ENCODE data around the gene TTC22. TPM values are rescaled to one million over a fixed set of nuclear protein-coding genes. Genes with fewer than 3 reads are reported as not detected.

The TTC22 gene
- total RNA-seq, 1 donor from 2014 or later = not detected

GRCh38 chr1:54741531-54741930 lies 59.6 kb downstream of the TTC22 start:
- Histone ChIP-seq H3K36me3 (no peaks in the 10 kb centered on the region), H3K9me3 (ENCODE audit: low read depth) (no peaks in the 10 kb centered on the region), H4K20me1 (ENCODE audit: low read depth) (no peaks in the 10 kb centered on the region), H3K4me1 (no peaks in the 10 kb centered on the region), H3K27me3 (no peaks in the 10 kb centered on the region), H3K4me3 (no peak overlapping the region), H3F3A (ENCODE audit: low read depth) (no peaks in the 10 kb centered on the region), H3K27ac (no peak overlapping the region), H3K9ac (no peak overlapping the region), H2AFZ (replicated peaks) (no peak overlapping the region), H3K4me2 (no peak overlapping the region), H3K79me2 (ENCODE audit: low read depth) (no peaks in the 10 kb centered on the region)
- Mint-ChIP-seq H3K4me3 (no peak overlapping the region), H3K36me3 (peaks cover 25% of the 10 kb centered on the region), H3K27ac (no peak overlapping the region), H3K4me1 (no peaks in the 10 kb centered on the region), H3K9me3 (peaks cover 4% of the 10 kb centered on the region), H3K27me3 (ENCODE audit: insufficient read depth, low read depth) (peaks cover 7% of the 10 kb centered on the region)
- TF ChIP-seq EZH2 (IDR thresholded peaks at IDR 0.05) = no peak
- no peak for TF ChIP-seq CTCF (IDR thresholded peaks at IDR 0.05)
- TF ChIP-seq EZH2phosphoT487 (IDR thresholded peaks at IDR 0.05) = no peak
- no peak for DNase-seq (ENCODE audit: low spot score)

- no peak for TF ChIP-seq CTCF (IDR thresholded peaks at IDR 0.05)
- no peak for TF ChIP-seq EZH2phosphoT487 (IDR thresholded peaks at IDR 0.05)
- TF ChIP-seq EZH2 (IDR thresholded peaks at IDR 0.05) = no peak
- Mint-ChIP-seq H3K4me3 (no peak overlapping the region), H3K27me3 (ENCODE audit: insufficient read depth, low read depth) (no peaks in the 10 kb centered on the region), H3K36me3 (peaks cover 25% of the 10 kb centered on the region), H3K9me3 (no peaks in the 10 kb centered on the region), H3K27ac (no peak overlapping the region), H3K4me1 (no peaks in the 10 kb centered on the region)
- Histone ChIP-seq H3K27me3 (no peaks in the 10 kb centered on the region), H2AFZ (replicated peaks) (no peak overlapping the region), H4K20me1 (ENCODE audit: low read depth) (no peaks in the 10 kb centered on the region), H3K4me2 (no peak overlapping the region), H3K79me2 (ENCODE audit: low read depth) (no peaks in the 10 kb centered on the region), H3K9me3 (ENCODE audit: low read depth) (no peaks in the 10 kb centered on the region), H3K9ac (no peak overlapping the region), H3F3A (ENCODE audit: low read depth) (no peaks in the 10 kb centered on the region), H3K4me1 (no peaks in the 10 kb centered on the region), H3K4me3 (no peak overlapping the region), H3K36me3 (no peaks in the 10 kb centered on the region), H3K27ac (no peak overlapping the region)
- DNase-seq (ENCODE audit: low spot score) = no peak
Observed at GRCh38 chr1:54738244-54738643, 62.9 kb downstream of the TTC22 start.

- Histone ChIP-seq H3K4me1 (no peaks in the 10 kb centered on the region), H3F3A (ENCODE audit: low read depth) (no peaks in the 10 kb centered on the region), H4K20me1 (ENCODE audit: low read depth) (no peaks in the 10 kb centered on the region), H3K79me2 (ENCODE audit: low read depth) (no peaks in the 10 kb centered on the region), H3K4me2 (no peak overlapping the region), H3K9ac (no peak overlapping the region), H2AFZ (replicated peaks) (no peak overlapping the region), H3K27me3 (no peaks in the 10 kb centered on the region), H3K36me3 (no peaks in the 10 kb centered on the region), H3K9me3 (ENCODE audit: low read depth) (no peaks in the 10 kb centered on the region), H3K4me3 (no peak overlapping the region), H3K27ac (no peak overlapping the region)
- TF ChIP-seq EZH2phosphoT487 (IDR thresholded peaks at IDR 0.05) = no peak
- TF ChIP-seq EZH2 (IDR thresholded peaks at IDR 0.05) = no peak
- Mint-ChIP-seq H3K4me1 (no peaks in the 10 kb centered on the region), H3K27ac (no peak overlapping the region), H3K36me3 (peaks cover 24% of the 10 kb centered on the region), H3K27me3 (ENCODE audit: insufficient read depth, low read depth) (no peaks in the 10 kb centered on the region), H3K4me3 (no peak overlapping the region), H3K9me3 (no peaks in the 10 kb centered on the region)
- DNase-seq (ENCODE audit: low spot score) = no peak
Observed at GRCh38 chr1:54736685-54737084, 64.4 kb downstream of the TTC22 start.

Other genes with a start within 250 kb of the TTC22 start
- gene FAM151A, start 177.8 kb downstream of the TTC22 start, total RNA-seq (ENCODE audit: low replicate concordance) = not detected in 2 replicates
- gene MROH7, start 159.5 kb downstream of the TTC22 start, total RNA-seq (ENCODE audit: low replicate concordance) = 0.21 and 0.34 TPM in 2 replicates
- gene TTC4, start 85.5 kb downstream of the TTC22 start, total RNA-seq (ENCODE audit: low replicate concordance) = 33.2 and 37.5 TPM in 2 replicates
- 5.4 and 11.0 TPM in 2 replicates for gene PARS2, start 36.8 kb downstream of the TTC22 start, total RNA-seq (ENCODE audit: low replicate concordance)
- 94.5 and 147 TPM in 2 replicates for gene DHCR24, start 85.9 kb upstream of the TTC22 start, total RNA-seq (ENCODE audit: low replicate concordance)
- not detected in 2 replicates for gene TMEM61, start 179.3 kb upstream of the TTC22 start, total RNA-seq (ENCODE audit: low replicate concordance)
- not detected in 2 replicates for gene BSND, start 197.6 kb upstream of the TTC22 start, total RNA-seq (ENCODE audit: low replicate concordance)
- 4.5 and 13.7 TPM in 2 replicates for gene PCSK9, start 238.2 kb upstream of the TTC22 start, total RNA-seq (ENCODE audit: low replicate concordance)

Measured in neural progenitor cell (in vitro differentiated cells).